NCI-H1092 (cell line): Measurements from ENCODE around the gene SMAP2.

ENCODE experiments used
- DNase-seq: peaks from one replicate; lab custom pipeline; 2025; lab: John Stamatoyannopoulos, UW

The SMAP2 gene

GRCh38 chr1:40390857-40391256, 17.3 kb downstream of the SMAP2 start:
- no peak for DNase-seq

- no peak for DNase-seq
Measured at GRCh38 chr1:40391688-40392145, 18.2 kb downstream of the SMAP2 start.

GRCh38 chr1:40392221-40392620, 18.7 kb downstream of the SMAP2 start:
- DNase-seq, result no peak

GRCh38 chr1:40393173-40393572, 19.6 kb downstream of the SMAP2 start:
- DNase-seq, result no peak

GRCh38 chr1:40394491-40395172, 21.1 kb downstream of the SMAP2 start:
- no peak for DNase-seq

GRCh38 chr1:40395190-40396175, 22.0 kb downstream of the SMAP2 start:
- no peak for DNase-seq

GRCh38 chr1:40396420-40396819, 22.9 kb downstream of the SMAP2 start:
- no peak for DNase-seq

- DNase-seq, result no peak
Measured at GRCh38 chr1:40397258-40397657, 23.7 kb downstream of the SMAP2 start.

GRCh38 chr1:40399984-40400704, 26.6 kb downstream of the SMAP2 start:
- no peak for DNase-seq

- DNase-seq, result no peak
Measured at GRCh38 chr1:40401473-40402201, 28.1 kb downstream of the SMAP2 start.

- peak; percentile 41 for DNase-seq
Measured at GRCh38 chr1:40404670-40405462, 31.3 kb downstream of the SMAP2 start.

- no peak for DNase-seq
Measured at GRCh38 chr1:40405812-40406211, 32.3 kb downstream of the SMAP2 start.

GRCh38 chr1:40407453-40407852, 33.9 kb downstream of the SMAP2 start:
- DNase-seq, result no peak

GRCh38 chr1:40409467-40409866, 35.9 kb downstream of the SMAP2 start:
- DNase-seq, result no peak

- no peak for DNase-seq
Measured at GRCh38 chr1:40411294-40411693, 37.8 kb downstream of the SMAP2 start.

GRCh38 chr1:40411843-40412242, 38.3 kb downstream of the SMAP2 start:
- DNase-seq, result no peak

- no peak for DNase-seq
Measured at GRCh38 chr1:40413527-40414252, 40.2 kb downstream of the SMAP2 start.

- DNase-seq, result no peak
Measured at GRCh38 chr1:40414331-40414730, 40.8 kb downstream of the SMAP2 start.

- DNase-seq, result no peak
Measured at GRCh38 chr1:40416709-40417108, 43.2 kb downstream of the SMAP2 start.
